DMS 273 (cell line): ENCODE results near the gene CADPS.

ENCODE experiments used
- DNase-seq: peaks from one replicate; lab custom pipeline; 2025; ENCODE audit not compliant: unreplicated experiment; lab: John Stamatoyannopoulos, UW

The CADPS gene

DNA sequence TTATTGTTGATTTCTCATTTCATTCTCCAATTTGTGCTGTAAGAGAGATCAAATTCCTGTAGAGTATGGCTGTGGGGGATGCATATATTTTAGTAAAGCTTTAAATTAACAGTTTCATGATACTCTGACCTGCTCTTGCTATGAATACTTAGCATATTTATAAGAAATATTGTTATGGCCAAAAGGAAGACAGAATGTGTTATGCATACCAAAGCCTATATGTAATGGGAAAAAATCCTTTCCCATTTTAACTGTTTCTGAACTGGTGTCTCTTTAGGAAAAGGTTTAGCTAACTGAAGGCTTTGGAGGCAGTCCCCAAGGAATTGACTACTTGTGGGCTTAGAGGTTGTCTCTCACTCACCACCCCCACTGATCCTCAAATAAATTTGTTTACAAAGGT lies 59.2 kb downstream of the CADPS start:
- no peak for DNase-seq

- DNase-seq: no peak
These were observed 62.6 kb downstream of the CADPS start for GRCh38 chr3:62812631-62813030.

GRCh38 chr3:62811119-62811518 lies 64.1 kb downstream of the CADPS start:
- DNase-seq: no peak

GRCh38 chr3:62809369-62809768 lies 65.8 kb downstream of the CADPS start:
- no peak for DNase-seq

DNA sequence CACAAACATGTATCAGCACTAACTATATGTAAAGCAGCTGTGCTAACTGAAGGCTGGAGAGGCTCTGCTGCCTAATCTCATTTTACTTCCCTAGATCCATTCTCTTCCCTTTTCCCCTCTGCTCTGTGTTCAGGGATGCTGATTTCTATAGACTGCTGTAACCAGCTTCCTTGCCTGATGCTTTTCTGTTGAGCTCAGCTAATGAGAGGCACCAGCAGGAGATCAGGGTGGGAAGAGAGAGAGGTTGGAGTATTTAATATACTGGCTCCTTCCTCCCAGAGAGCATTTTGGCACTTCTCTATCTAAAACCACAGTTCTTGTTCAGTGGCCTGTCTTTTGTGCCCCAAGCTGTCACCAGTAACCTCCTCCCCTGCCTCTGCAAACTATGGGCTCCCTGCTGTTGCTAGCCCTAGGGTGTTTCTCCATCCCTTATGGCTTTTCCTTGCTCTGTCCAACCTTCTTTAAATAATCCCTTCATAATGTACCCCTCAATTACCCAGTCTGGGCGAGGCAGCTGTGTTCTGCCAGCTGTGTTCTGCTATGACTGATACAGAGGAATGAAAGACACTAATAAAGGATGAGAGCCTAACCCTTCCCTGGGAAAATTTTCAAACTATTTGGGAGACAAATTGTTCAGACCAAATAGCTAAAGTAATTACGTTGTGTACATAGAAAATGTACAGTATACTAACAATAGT lies 69.5 kb downstream of the CADPS start:
- DNase-seq: no peak

DNA sequence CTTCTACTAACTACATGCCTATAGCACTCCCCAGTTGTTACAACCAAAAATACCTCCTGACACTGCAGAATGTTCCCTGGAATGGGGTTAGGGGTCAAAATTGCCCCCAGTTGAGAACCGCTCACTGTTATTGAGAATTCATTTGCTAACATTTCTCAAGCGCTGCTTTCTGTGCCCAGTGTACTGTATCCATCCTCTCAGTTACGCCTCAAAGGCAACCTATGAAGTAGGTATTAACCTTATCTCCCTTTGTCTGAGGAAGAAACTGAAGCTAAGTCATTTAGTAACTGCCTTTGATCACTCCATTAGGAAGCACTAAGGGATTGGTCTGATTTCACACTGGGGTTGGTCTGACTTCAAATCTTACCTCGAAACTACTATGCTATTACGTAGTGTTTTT lies 70.1 kb downstream of the CADPS start:
- no peak for DNase-seq

- DNase-seq: peak; percentile 10
These were observed 71.9 kb downstream of the CADPS start for GRCh38 chr3:62803276-62803675.

DNA sequence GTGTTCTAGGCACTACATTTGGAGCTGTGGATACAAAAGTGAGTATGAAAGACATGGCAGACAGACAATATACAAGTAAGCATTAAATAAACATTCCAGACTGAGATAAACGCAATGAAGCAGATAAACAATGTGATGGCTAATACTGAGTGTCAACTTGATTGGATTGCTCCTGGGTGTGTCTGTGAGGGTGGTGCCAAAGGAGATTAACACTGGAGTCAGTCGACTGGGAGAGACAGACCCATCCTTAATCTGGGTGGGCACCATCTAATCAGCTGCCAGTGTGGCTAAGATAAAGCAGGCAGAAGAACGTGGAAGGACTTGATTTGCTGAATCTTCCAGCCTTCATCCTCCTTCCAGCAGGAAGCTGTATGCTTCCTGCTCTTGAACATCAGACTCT lies 77.2 kb downstream of the CADPS start:
- no peak for DNase-seq

DNA sequence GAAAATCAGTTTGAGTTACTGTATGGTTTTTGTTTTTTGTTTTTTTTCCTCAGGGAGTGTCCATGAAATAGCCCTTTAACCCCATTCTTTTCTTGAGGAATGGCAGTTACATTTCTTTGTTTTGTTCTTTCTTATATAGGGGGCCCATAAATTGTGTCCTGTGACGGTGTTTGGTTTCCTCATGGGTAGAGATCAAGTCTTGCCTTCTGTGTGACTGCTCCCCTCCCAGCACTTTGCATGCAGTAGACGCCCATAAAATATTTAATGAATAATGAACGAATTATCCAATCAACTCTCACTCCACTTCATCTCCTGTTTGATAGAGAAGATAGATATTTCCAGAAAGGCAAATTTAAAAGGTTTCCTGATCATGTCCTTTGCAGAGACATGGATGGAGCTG lies 78.1 kb downstream of the CADPS start:
- no peak for DNase-seq

GRCh38 chr3:62795978-62796657 lies 79.1 kb downstream of the CADPS start:
- DNase-seq: no peak

DNA sequence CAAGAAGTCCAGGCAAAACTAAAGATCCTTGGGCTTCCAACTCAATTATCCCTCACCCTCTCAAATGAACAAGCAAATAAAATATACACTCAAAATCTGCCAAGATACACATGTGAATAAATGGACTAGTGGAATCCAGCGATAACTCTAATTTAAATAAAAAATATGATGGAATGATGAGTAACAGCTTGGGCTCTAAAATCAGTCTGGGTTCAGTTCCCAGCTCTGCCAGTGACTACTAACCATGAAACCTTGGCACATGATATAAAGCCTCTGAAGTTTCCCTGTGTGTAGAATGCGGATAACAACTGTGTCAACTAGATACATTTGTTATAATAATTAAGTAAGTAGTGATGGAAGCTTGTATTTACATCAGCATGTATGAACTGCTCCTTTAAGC lies 81.3 kb downstream of the CADPS start:
- DNase-seq: no peak

DNA sequence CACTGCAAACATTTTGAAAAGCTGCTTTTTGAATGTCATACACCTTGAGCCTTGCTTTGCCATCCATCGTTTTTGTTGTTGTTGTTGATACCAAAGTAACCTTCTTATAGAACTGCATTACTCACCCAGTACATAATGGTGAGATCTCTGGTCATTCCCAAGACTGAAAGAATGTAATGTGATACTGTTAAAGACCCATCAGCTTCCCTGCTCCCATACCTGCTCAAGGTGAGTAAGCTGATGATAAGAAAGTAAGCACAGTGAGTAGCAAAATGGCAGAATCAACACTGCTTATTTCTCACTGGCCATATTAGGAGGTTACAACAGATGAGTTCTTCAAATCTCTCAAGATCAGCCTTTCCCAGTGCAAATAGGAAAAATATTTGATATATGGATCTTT lies 89.8 kb downstream of the CADPS start:
- DNase-seq: no peak

DNA sequence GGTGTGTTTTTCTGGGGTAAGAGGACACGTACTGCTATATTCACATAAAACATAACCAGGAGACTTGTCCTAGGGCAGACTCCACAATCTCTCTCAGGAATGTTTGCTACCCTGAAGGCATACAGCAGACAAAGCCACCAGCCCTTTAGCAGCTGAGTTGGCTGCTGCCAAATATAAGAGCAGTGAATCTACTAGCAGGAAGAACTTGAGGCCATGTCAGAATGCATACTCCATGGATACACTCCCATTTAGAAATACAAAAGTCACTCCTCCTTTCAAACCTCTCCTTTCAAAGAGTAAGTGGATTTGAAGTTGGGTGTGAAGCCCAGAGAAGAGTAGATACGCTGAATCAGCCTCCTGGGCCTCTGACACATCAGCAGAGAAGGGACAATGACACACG lies 94.1 kb downstream of the CADPS start:
- DNase-seq: no peak

DNA sequence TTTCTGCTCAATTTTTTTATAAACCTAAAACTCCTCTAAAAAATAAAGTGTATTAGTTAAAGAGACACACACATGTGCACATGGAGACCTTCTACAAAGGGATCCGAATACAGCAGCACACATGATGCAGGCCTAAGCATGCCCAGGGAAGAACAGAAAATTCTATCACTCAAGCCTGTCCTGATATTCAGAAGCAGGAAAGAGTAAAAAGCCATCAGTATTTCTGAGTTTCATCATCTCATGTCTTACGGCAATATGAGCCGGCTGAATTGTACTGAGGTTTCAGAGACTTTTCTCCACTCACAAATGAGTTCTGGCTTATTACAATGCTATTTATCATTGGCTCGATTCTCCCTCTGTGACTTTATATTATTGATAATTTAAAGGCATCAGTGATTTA lies 97.5 kb downstream of the CADPS start:
- DNase-seq: no peak

DNA sequence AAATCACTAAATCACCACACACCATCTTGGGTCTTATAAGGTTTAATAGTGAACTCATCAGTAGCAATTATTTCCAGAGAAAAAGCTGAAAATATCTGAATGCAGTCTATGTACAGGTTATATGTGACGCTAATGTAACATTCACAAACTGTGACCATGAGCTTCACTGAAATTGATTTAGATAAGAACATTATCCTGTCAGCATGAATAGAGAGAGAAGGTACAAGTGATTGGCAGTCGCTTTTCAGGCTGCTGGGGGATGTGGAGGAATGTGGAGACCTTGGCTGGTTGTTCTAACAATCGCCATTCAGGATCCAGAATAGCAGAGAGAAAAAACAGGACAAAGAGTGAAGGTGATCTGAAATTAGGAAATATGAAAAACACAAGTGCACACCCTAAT lies 98.1 kb downstream of the CADPS start:
- DNase-seq: no peak

DNA sequence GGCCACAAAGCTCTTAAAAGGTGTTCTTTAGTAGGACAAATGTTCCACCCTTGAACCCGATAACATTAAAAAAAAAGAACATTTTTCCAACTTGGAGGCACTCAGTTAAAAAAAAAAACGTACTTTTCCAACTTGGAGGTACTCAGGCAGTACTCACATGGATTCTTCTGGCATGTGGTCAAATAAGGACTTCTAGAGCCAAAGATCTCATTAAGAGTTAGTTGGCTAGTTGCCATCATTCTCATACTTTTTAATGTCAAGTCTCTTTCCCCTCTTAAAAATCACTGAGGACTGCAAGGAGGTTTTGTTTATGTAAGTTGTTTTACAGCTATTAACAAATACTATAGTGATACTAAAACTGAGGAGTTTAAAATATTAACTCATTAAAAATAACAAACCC lies 101.0 kb downstream of the CADPS start:
- DNase-seq: peak; percentile 32

DNA sequence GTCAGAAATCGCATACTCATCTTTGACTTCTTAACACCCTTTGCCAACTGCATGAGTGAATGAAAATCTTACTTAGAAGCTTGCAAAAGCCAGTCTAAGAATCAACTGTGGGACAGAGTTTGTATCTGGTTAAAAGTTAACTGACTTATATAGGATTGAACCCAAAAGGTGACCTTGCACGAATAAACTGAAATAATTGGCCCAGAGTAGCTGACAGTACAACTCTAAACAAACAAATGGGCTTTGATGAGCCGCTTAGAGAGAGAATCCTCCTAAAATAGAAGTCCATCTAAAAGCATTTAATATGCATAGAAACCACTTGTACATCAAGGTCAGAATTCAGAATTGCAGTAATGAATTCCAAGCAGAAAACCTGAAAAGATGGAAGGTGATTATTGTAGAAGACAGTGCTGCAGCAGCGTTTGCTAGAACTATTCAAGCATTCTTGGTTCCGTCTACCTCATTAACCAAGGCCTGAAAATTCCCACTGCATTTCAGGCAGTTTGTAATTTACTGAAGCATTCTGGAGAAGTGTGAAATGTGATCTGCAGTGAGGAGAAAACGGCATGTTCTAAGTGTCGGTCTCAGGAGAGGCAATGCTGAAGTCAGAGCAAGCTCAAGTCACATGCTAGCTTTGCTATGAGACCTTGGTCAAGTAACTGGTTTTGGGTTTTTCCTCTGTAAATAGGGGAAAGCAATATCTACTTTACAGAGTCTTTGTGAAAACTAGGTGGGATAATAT lies 103.7 kb downstream of the CADPS start:
- no peak for DNase-seq

DNA sequence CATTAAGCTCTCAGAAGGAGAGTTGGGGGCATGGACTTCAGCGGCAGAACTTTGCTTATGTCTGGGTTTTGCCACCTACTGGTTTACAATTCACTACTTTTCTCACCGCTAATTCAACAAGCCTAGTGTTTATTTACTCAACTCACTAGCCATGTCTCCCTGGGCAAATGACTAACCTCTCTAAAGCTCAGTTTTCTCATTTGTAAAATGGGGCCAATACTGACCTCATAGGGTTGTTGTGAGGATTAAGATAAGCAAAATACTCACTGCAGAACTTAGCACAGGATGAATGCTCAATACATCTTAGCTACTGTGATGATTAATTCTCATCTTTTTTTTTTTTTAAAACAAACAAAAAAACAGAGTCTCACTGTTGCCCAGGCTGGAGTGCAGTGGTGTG lies 106.3 kb downstream of the CADPS start:
- DNase-seq: no peak

DNA sequence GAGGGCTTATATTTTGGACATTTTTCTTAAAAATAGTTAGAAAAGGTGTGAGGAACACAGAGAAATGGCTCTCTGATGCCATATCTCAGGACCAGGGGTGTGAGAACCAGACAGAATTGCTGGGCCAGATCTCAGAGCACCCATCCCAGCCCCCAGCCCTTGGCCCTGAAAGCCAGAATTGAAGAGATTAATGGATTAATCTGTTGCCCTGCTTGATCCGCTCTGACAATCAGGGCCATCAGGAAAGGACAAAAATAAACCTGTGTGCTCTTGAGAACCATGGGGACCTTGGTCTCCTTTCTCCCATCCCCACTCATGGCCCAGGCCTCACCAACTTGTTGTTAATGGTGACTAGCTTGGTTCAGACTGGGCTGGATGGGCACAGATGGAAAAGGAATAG lies 113.5 kb downstream of the CADPS start:
- no peak for DNase-seq

GRCh38 chr3:62761311-62761710 lies 113.9 kb downstream of the CADPS start:
- DNase-seq: no peak

- no peak for DNase-seq
These were observed 116.7 kb downstream of the CADPS start for GRCh38 chr3:62758296-62759066.

DNA sequence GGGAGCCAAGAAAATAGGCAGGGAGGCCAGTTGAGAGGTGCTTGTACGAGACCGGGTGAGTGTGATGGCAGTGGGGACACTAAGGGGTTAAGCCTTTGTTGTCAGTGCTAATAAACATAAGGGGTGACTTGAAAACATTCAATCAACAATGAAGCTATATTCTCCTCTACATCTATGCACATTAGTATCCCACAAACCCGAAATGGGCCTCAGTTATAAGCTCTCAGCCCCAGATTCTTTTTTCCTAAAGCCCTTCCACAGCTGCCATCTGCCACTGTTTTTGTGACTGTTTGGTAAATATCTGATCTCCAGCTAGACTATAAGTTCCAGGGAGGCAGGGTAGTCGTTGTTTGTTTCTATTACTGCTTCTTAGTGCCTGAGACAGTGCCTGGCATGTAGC lies 118.2 kb downstream of the CADPS start:
- peak; percentile 8 for DNase-seq
